HG03439 (cell line): ENCODE measurements around the gene FAM171A1.
"Not testable (repeated sequence)": the region's sequence is repeated elsewhere in the genome, so short reads cannot be mapped to it uniquely, and the experiment has no call there.

Experiments
- ATAC-seq: cut with Tn5 transposase; IDR thresholded peaks from one replicate; pipeline ENCODE4 v1.9.1; 2021; ENCODE audit warnings: mild to moderate bottlenecking, moderate library complexity; ENCODE audit not compliant: unreplicated experiment

The FAM171A1 gene

DNA sequence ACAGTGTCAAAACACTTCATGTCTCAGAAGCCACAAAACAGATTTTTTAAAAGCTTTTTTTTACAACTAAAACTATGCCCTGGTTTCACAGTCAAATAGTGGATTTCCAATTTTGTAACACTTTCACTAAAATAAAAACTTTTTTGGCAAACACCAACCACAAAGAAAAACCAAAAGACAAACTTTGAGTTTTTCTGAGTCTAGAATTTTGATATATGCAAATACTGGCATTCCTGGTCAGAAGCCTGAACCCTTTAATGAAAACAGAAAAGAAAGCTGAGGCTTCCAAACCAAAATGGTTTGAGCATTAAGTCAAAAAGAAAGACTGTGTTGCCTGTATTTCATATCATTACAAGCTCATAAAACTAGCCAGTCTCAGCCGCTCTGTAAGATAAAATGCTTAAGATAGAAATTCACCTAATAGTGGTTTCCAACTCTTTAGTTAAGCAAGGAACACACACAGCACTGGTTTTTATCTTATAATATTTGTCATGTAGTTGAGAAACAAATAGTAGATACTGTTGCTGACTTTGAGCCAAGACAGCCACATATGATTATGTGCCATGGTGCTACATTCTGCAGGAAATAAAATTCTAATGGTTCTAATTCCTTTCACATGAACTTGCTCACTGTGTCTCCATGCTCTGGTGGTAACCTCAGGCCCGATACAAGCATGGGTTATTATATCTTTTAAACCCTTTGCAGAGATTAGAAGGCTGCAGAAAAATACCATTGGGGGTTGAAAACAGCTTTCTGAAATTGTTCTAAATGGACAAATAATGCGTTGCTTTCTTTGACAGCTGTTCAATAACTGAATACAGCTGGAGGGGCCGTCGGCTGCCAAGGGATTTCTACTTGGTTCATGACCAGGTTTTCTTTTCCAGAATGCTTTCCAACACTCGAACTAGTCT lies 49.4 kb downstream of the FAM171A1 start:
- no peak for ATAC-seq

DNA sequence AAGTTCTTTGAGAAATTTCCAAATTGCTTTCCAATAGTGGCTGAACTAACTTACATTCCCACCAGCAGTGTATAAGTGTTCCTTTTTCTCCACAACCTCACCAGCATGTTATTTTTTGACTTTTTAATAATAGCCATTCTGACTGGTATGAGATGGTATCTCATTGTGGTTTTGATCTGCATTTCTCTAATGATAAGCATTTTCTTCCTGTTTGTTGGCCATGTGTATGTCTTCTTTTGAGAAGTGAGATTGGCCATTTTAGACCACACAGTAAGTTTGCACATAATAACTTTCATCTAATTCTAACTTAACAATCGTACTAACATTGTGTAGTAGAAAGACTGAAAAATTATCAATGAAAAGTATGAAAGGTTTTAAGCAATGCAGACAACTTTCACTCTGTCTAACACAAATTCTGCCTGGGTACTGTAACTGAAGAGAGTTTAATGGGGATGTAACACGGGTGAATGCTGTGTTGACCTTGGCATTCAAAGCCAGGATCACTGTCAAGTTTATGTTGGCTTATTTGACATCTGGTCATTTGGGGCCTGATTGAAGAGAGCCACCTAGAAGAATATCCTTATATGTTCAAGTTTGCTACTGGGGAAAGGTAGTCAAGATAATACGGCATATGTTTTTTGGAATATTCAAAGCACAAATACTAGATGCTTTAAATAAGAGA lies 50.4 kb downstream of the FAM171A1 start:
- no peak for ATAC-seq

DNA sequence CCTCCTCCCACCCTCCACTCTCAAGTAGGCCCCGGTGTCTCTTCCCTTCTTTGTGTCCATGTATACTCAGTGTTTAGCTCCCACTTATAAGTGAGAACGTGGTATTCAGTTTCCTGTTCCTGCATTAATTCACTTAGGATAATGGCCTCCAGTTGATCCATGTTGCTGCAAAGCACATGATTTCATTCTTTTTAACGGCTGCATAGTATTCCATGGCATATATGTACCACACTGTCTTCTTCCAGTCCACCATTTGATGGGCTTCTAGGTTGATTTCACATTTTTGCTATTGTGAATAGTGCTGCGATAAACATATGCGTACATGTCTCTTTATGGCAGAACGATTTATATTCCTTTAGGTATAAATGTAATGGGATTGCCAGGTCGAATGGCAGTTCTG lies 51.0 kb downstream of the FAM171A1 start:
- ATAC-seq: no peak

DNA sequence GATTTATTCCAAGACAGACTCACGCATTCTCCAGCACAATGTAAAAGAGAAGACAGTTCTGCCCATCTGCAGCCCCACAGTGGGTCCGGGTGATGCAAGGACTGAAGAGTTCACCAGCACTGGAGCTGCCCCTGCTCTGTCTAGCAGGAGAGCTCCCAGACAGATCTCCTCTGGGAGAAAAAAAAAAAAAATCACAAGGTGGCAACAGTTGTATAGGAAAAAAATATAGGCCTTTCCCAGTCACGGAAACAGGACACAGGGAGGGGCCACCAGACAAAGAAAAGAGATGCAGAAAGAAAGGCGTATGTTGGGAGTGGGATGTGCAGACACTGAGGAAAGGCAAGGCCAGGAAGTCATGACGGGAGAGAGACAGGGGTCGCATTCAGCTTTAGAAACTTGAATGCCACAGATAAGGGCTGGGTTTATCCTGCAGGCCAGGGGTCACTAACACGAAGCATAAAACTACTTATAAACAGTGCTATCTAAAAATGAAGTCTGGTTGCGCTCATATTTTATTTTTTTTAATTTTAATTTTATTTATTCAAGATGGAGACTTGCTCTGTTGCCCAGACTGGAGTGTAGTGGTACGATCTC lies 54.1 kb downstream of the FAM171A1 start:
- ATAC-seq: no peak

DNA sequence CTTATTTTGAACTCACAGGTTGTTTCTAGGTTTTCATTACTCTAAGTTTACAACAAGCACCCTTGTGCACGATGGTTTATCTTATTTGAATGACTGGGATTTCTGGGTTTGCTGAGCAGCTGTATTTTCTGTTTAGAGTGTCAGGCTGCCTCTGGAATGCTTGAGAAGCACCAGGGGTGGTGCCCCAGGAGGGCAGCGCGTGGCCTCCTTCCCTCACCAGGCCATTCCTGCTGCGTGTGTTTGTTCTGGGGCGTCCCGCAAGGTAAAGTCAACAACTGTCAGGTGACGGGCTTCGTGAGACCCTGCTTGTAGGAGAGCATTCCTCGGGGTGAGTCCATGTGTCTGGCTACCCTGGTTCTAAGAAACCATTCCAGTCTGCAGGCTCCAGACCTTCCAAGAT lies 54.9 kb downstream of the FAM171A1 start:
- ATAC-seq: no peak

DNA sequence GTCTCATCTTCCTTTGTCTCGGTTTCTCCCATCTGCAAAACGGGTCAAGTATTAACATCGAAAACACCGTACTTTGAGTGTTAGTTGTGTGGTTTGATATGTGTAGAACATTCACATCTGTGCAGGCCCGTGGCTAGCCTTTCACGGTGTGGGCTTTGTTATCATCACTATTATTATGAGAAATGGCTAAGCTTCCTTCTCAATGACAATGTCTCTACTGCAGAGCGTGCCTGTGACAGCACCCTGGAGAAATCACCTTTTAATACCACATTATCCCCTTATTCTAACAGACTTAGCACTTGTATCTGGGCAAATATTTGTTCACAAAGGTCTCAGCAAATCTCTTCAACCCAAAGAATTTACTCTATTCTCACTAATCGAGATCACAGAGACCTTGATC lies 55.8 kb downstream of the FAM171A1 start:
- ATAC-seq: no peak

DNA sequence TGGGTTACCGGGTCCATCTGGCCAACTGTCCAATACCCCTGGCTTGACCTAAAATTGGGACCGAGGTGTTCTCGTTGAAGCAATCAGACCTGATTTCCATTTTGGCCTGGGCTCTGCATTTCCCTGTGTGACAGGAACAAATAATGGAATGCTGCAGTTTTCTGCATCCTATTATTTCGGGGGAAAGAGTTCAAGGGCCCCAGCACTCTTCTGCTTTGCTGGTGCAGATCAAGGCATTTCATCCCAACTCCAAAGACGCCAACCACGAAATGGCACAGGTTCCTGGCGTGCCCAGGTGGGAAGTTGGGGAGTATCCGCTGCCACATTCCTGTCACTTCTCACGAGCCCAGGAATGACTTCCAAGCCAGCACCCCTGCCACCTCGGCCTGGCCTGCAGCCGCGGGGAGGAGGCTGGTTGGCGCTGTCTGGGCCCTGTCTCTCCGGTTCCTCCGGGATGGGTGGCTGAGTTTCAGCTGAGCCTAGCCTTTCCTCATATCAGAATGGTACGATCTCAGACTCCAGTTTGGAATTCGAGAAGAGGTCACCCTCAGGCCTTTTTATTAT lies 56.5 kb downstream of the FAM171A1 start:
- ATAC-seq: no peak

DNA sequence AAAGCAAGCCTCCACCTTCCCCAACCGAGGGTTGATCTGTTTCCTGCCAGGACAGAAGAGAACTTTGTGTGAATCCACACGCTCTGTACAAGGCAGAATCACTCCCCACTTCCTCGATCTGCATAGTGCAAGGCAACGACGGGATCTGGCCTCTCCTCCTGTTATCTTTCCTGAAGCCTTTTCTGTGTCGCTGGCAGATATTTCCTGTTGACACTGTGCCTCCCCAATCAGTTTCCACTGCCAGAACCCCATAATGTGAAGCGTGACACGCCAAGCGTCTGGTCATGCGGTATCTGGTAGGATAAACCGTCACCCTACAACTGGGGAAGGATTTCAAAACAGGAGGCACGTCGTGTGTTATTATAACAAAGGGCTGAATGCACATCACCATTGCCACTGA lies 57.2 kb downstream of the FAM171A1 start:
- ATAC-seq: no peak

DNA sequence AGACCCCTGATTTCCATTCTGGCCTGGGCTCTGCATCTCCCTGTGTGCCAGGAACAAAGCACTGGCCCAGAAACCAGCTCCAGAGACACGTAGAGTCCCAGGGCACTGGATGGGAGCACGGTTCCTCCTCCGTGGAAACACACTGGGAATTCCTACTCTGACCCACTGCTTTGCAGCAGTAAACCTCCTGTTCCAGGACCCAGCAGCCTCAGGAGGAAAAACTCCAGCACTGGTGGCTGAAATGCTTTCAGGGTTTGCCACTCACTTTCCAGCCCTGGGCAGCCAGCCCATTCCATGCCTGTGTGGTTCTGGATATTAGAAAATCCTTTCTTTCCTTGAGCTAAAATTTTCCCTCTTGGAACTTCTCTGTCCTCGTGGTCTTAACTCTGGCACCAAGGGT lies 58.0 kb downstream of the FAM171A1 start:
- ATAC-seq: no peak

DNA sequence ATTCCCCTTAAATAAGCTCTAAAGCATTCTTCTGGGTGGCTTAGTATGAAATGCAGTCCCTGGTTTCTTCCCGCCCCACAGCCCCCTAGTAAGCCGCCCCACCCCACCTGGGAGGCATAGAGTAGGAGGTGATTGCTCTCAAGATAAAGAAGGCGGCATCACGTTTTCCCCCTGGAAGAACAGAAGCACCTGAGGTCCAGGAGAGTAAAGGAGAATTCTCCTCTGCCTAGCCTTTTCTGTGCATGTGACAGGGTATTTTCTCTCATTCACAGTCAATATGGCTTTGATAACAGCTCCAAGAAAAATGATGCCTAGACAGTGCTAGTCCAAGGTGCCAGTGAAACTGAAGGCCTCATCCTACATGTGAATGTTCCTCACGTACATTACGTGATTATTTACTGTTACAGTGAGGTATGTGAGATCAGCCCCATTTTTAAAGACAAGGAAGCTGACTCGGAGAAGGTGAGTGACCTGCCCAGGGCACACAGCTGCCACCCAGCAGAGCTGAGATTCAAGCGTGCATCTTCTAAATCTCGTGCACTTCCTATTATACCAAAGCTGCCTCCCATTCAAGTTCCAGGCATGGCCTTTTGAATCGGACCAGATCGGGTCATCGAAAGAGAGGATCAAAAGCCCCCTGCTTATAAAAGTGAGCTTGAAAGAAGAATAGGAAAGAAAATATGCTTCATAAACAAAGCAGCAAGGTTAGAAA lies 59.4 kb downstream of the FAM171A1 start:
- no peak for ATAC-seq

DNA sequence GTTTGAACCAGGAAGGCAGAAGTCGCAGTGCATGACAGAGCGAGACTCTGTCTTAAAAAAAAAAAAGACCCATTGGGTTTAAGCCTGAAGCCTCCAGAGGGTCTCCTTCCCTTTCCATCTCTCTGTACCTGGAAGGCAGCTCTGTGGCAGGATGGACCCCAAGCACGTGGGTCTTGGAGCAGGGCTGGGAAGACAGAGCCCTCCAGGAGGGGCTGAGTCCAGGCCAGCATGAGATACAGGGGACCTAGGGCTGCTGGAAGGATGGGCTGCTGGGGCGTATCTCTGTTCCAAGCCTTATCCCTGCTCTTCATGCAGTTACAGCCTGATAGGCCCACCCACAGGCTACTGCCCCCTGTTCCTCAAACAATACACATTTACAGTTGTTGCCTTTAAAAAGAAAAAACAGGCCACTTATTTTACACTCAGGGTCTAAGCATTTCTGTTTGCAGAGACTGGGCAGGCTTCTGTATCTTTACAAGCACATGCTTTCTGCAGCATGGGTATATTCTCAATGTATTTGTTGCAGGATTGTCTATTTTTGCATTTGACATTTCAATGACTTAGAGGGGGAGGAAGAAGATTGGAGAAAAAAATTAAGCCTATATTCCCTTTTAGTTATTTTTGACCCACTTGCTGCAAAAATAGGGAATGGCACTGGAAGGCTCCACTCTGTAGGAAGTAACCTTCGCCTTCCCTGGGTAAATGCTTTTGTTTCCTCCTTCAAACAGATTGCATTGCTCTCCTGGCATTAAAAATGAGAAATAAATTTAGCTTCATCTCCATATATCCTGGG lies 60.1 kb downstream of the FAM171A1 start:
- ATAC-seq: no peak

DNA sequence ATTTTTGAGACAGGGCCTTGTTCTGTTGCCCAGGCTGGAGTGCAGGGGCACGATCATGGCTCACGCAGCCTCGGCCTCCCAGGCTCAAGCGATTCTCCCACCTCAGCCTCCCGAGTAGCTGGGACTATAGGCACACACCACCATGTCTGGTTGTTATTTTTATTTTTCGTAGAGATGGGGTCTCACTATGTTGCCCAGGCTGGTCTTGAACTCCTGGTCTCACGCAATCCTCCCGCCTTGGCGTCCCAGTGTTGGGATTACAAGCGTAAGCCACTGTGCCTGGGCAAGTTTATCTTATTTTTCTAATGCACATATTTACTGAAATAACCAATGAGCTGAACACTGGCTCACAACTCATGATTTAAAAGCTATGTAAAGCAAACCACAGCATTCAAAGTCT lies 61.9 kb downstream of the FAM171A1 start:
- ATAC-seq: no peak

DNA sequence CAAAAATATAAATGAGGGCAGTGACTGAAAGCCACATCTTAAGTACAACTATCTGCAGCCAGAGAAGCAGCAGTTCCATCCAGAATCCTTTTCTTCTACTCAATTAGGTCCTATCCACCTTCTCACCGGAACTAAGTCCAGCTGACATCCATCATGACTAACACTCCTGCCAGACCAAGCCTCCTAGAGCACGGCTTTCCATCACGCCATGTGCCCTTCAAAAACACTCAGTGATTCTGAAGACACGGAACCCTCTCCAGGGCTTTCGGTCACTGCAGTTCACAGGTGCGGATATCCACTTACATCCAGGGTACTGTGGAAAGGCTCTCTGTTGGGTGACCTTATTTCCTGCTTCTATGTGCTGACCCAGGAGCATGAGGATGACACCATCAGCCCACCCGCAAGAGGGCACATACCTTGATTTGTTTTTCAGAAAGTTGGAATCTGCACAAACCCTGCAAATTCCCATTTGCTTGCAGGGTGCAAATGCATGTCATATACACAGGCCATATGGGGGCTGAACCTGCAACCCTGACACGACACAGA lies 64.3 kb downstream of the FAM171A1 start:
- ATAC-seq: no peak

DNA sequence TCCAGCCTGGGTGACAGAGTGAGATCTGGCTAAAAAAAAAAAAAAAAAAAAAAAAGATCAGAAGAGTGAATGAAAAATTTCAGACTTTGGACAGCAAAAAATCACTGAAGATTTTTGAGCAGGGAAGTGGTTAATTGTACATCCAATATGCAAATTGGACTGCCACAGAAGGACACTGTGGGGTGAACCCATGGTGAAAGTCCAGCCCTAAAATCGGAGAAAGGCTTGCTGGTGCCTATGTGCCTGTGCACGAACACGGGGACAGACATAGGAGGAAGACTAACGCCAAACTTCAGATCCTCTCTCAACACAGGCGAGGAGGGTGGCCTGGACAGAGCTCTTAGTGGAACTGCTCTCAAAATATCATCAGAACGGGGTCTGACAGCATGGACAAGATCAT lies 65.5 kb downstream of the FAM171A1 start:
- no peak for ATAC-seq

DNA sequence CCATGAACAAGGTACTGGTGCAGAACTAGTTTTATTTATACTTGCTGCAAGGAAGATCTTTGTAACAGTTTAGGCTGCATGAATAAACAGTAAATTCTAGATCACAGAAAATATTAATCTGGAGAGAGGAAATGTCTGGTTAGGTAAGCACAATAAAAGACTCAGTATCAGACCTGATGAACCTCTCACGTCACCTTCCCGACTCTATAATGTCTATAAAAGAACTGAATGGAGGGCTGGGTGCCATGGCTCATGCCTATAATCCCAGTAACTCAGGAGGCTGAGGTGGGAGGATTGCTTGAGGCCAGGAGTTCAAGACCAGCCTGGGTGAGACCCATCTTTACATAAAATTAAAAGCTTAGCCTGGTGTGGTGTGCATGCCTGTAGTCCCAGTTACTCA lies 65.9 kb downstream of the FAM171A1 start:
- no peak for ATAC-seq

DNA sequence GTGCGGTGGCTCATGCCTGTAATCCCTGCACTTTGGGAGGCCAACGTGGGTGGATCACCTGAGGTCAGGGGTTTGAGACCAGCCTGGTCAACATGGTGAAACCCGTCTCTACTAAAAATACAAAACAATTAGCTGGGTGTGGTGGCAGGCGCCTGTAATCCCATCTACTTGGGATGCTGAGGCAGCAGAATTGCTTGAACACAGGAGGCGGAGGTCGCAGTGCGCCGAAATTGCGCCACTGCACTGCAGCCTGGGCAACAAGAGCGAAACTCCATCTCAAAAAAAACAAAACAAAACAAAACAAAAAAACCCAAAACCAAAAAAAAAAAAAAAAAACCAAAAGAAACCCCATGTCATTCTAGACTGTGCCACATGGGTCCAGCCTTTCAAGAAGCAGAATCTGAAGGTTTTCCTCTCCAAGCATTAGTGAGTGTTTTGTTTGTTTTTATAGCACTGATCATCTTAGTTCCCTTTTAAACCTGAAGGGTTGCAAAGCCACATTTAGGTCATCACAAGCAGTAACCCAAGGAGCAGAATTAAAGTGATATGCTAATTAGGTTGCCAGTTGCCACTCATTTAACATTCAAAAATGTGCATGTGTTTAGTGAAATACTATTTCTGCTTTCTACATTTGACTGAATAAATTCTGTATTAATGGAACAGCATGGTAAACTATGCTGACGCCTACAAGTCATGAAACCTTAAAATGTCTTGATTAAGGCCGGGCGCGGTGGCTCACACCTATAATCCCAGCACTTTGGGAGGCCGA lies 68.7 kb downstream of the FAM171A1 start:
- ATAC-seq: not testable (repeated sequence)

DNA sequence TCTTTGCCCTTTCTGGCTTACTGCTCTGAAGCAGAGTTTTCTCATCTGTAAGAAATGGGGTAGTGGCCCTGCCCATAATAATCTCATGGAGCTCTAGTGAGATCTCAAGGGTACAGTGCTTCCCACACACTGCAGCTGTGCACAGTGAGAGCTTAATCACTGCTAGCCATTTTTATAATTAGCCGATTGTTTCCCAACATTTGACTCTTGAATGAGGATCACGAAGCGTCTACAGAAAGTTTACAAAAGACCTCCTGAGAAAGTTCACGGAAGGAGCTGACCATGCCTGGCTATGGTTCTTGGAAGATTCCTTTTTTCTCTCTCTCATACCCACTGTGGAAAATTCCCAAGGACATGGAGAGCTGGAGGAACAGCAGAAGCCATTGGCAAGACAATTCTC lies 70.4 kb downstream of the FAM171A1 start:
- no peak for ATAC-seq

DNA sequence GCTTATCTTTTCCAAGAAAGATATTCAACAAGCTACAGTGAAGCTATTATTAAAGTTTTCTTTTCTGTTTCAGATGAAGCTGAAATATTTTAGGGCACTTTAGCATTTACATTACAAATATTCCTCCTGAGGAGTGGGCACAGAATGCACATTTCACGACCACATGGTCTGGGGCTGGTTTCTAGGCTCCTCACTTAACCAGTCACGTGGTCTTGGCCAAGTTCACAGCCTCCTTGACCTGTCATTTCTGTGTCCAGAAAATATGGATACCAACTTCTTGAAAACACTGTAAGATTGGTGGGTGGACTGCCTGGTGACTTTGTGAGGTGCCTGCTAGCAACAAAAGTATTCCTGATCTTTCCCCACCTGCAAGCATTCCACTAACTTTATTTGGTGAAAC lies 70.9 kb downstream of the FAM171A1 start:
- ATAC-seq: no peak

DNA sequence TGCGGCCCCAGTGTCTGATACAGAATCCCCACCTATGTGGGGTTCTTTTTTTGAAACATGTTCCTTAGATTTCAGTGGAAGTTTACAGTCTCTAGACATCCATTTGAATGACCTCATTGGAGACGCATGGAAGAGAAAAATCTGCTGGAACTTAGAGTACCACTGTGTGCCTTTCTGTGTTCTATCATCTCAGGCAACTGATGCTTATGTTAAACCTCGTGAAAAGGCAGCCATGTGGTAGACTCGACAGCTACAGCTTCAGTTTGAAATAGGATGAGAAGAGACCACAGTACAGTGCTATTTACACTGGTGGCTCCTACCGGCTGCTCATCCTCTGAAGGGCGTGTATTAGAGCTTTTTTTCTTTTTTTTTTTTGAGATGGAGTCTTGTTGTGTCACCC lies 74.4 kb downstream of the FAM171A1 start:
- no peak for ATAC-seq
